HG03378 (cell line): Measurements from ENCODE around the gene SUFU.

Experiments used
- ATAC-seq: cut with Tn5 transposase; IDR thresholded peaks from one replicate; pipeline ENCODE4 v1.9.1; 2021; ENCODE audit warnings: mild to moderate bottlenecking, moderate library complexity; ENCODE audit not compliant: unreplicated experiment

The SUFU gene

GRCh38 chr10:102615361-102615760, 111.6 kb downstream of the SUFU start:
- no peak for ATAC-seq

- ATAC-seq = no peak
Observed at GRCh38 chr10:102616066-102616770, 112.4 kb downstream of the SUFU start.

- ATAC-seq = no peak
Observed at GRCh38 chr10:102617041-102617440, 113.3 kb downstream of the SUFU start.

- ATAC-seq = no peak
Observed at GRCh38 chr10:102617816-102618215, 114.0 kb downstream of the SUFU start.

GRCh38 chr10:102619281-102619981, 115.7 kb downstream of the SUFU start:
- no peak for ATAC-seq

GRCh38 chr10:102620138-102620590, 116.4 kb downstream of the SUFU start:
- no peak for ATAC-seq

GRCh38 chr10:102620591-102621442, 117.0 kb downstream of the SUFU start:
- no peak for ATAC-seq

GRCh38 chr10:102621443-102622325, 117.9 kb downstream of the SUFU start:
- no peak for ATAC-seq

GRCh38 chr10:102624094-102624493, 120.3 kb downstream of the SUFU start:
- ATAC-seq = no peak

- no peak for ATAC-seq
Observed at GRCh38 chr10:102624751-102625645, 121.2 kb downstream of the SUFU start.

GRCh38 chr10:102626026-102626685, 122.4 kb downstream of the SUFU start:
- no peak for ATAC-seq

GRCh38 chr10:102627291-102627735, 123.5 kb downstream of the SUFU start:
- ATAC-seq = no peak

GRCh38 chr10:102627736-102628293, 124.0 kb downstream of the SUFU start:
- ATAC-seq = no peak

- no peak for ATAC-seq
Observed at GRCh38 chr10:102628451-102628911, 124.7 kb downstream of the SUFU start.

- ATAC-seq = no peak
Observed at GRCh38 chr10:102629661-102630614, 126.2 kb downstream of the SUFU start.

- ATAC-seq = no peak
Observed at GRCh38 chr10:102630663-102631062, 126.9 kb downstream of the SUFU start.
